OCI-LY3 (cell line): ENCODE data around the gene KLF5.

Experiments
- CTCF ChIP-seq: fragments of 200-600, 300-600 bp; sonication (generic); IDR thresholded peaks from 2 replicates; pipeline ENCODE4 v1.5.1; 2014; ENCODE audit warnings: antibody characterized with exemption, low read length, low read depth
- EZH2phosphoT487 ChIP-seq: fragments of 200-600 bp; shearing (Covaris generic); IDR thresholded peaks from 2 replicates; pipeline ENCODE4 v1.6.1; 2018; ENCODE audit warnings: antibody characterized with exemption, mixed run types, low read depth

GRCh38 chr13:73065665-73066340 lies 7.0 kb downstream of the KLF5 start:
- no peak for TF ChIP-seq CTCF
- TF ChIP-seq EZH2phosphoT487, result no peak
